ENCODE measurements around the gene TBC1D9. TPM values are rescaled to one million over a fixed set of nuclear protein-coding genes. Genes with fewer than 3 reads are reported as not detected.

Gene TBC1D9
- total and polyA plus RNA-seq, 8 donors: 4.9 to 38.2 (median 12.2) TPM

DNA sequence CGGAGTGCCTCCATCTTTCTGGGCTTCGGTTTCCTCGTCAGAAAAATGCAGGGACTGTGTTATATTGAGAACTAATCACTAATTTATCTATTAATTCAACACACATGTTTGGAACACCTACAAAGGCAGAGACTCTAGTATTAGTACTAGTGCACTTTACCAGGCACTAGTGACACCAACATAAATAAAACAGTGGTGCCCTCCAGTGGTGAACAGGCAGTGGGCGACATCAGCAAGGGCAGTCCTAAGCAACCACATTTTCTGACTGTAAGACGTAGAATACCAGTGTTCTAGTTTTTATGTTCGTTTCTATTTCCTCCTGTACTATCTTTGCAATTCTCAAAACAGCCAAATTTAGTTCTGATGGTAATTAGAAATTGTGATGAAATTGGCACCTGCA lies 118.3 kb downstream of the TBC1D9 start:
- peaks cover 6 to 31% (median 11%) of the 10 kb centered on the region in 4 donors for H3K4me1 ChIP-seq
- intact Hi-C loops (cut with DNase I; ENCODE audit: low total_unique reads): no loop called here
- H3K27ac ChIP-seq: no peak overlapping the region
- no peak for TF ChIP-seq POLR2AphosphoS5 (IDR thresholded peaks at IDR 0.05)
- TF ChIP-seq, protein P1, sequence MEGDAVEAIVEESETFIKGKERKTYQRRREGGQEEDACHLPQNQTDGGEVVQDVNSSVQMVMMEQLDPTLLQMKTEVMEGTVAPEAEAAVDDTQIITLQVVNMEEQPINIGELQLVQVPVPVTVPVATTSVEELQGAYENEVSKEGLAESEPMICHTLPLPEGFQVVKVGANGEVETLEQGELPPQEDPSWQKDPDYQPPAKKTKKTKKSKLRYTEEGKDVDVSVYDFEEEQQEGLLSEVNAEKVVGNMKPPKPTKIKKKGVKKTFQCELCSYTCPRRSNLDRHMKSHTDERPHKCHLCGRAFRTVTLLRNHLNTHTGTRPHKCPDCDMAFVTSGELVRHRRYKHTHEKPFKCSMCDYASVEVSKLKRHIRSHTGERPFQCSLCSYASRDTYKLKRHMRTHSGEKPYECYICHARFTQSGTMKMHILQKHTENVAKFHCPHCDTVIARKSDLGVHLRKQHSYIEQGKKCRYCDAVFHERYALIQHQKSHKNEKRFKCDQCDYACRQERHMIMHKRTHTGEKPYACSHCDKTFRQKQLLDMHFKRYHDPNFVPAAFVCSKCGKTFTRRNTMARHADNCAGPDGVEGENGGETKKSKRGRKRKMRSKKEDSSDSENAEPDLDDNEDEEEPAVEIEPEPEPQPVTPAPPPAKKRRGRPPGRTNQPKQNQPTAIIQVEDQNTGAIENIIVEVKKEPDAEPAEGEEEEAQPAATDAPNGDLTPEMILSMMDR (IDR thresholded peaks at IDR 0.05): peak in 3 of 7 experiments; percentile 14 to 24 (median 19)
- 67 to 80% (median 77%) methylated on average over 6 of the region's 6 CpGs for WGBS, 5 donors
- H3K27me3 ChIP-seq: no peaks in the 10 kb centered on the region
- no peak overlapping the region for H3K4me3 ChIP-seq
- H3K36me3 ChIP-seq: peaks cover 3 to 39% (median 35%) of the 10 kb centered on the region in 4 donors
- no peaks in the 10 kb centered on the region for H3K9me3 ChIP-seq
- peak in 1 of 2 donors; percentile 66 for DNase-seq

GRCh38 chr4:140635606-140636005 lies 120.6 kb downstream of the TBC1D9 start:
- peak overlapping the region in 3 of 5 donors; percentile 4 to 20 (median 7) for H3K27ac ChIP-seq
- WGBS, 5 donors: 39 to 58% (median 42%) methylated on average over 6 of the region's 6 CpGs
- peak; percentile 71 to 90 for DNase-seq
- no peak overlapping the region for H3K4me3 ChIP-seq
- H3K9me3 ChIP-seq: no peaks in the 10 kb centered on the region
- H3K36me3 ChIP-seq: peaks cover 3 to 45% (median 40%) of the 10 kb centered on the region in 4 donors
- intact Hi-C loops (cut with DNase I; ENCODE audit: low total_unique reads): no loop called here
- no peak for TF ChIP-seq POLR2A (IDR thresholded peaks at IDR 0.05)
- TF ChIP-seq, protein P1 (IDR thresholded peaks at IDR 0.05): no peak
- peak in 1 of 3 donors; percentile 17 for TF ChIP-seq POLR2AphosphoS5 (IDR thresholded peaks at IDR 0.05)
- H3K27me3 ChIP-seq: no peaks in the 10 kb centered on the region
- peaks cover 0 to 19% (median 7%) of the 10 kb centered on the region in 4 donors for H3K4me1 ChIP-seq

- H3K4me3 ChIP-seq: no peak overlapping the region
- intact Hi-C loops (cut with DNase I; ENCODE audit: low total_unique reads): no loop called here
- no peak overlapping the region for H3K27ac ChIP-seq
- no peaks in the 10 kb centered on the region for H3K27me3 ChIP-seq
- 85 to 96% (median 86%) methylated on average over 10 of the region's 10 CpGs for WGBS, 5 donors
- TF ChIP-seq POLR2A (IDR thresholded peaks at IDR 0.05): no peak
- no peak for TF ChIP-seq EP300 (IDR thresholded peaks at IDR 0.05)
- TF ChIP-seq POLR2AphosphoS5 (IDR thresholded peaks at IDR 0.05): no peak
- TF ChIP-seq, protein P1 (IDR thresholded peaks at IDR 0.05): no peak
- peaks cover 0 to 19% (median 7%) of the 10 kb centered on the region in 4 donors for H3K4me1 ChIP-seq
- no peaks in the 10 kb centered on the region for H3K9me3 ChIP-seq
- no peak for DNase-seq
- peaks cover 2 to 46% (median 36%) of the 10 kb centered on the region in 4 donors for H3K36me3 ChIP-seq
These were observed 122.2 kb downstream of the TBC1D9 start for GRCh38 chr4:140633951-140634350.

- Histone ChIP-seq H3K4me1 (peaks cover 0 to 19% (median 7%) of the 10 kb centered on the region in 4 donors), H3K4me3 (no peak overlapping the region), H3K36me3 (peaks cover 0 to 47% (median 35%) of the 10 kb centered on the region in 4 donors), H3K27ac (no peak overlapping the region), H3K9me3 (no peaks in the 10 kb centered on the region), H3K27me3 (no peaks in the 10 kb centered on the region)
- no peak for DNase-seq
- 79 to 90% (median 86%) methylated on average over 2 of the region's 2 CpGs for WGBS, 5 donors
- no peak for TF ChIP-seq EP300 (IDR thresholded peaks at IDR 0.05)
- TF ChIP-seq POLR2AphosphoS5 (IDR thresholded peaks at IDR 0.05): no peak
- intact Hi-C loops (cut with DNase I; ENCODE audit: low total_unique reads): no loop called here
These were observed 123.1 kb downstream of the TBC1D9 start for GRCh38 chr4:140633124-140633523.

DNA sequence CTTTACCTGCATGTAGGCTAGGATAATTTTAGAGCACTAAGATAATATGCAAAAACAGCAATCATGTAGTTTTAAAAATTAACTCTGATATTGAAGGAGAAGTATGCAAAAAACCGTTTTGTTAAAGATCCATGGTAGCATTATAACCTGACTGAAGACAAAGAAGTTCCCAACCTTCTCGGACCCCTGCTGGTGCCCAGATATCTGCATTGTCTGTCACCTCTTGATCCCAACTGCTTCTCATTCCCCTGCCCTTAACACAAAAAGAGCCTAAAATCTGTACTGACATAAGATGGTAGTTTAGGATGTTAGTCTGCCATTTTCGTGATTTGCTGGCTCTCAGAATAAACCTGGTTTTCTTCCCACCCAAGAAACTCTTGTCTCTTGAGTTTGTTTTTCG lies 125.9 kb downstream of the TBC1D9 start:
- intact Hi-C loops (cut with DNase I; ENCODE audit: low total_unique reads): no loop called here
- TF ChIP-seq POLR2AphosphoS5 (IDR thresholded peaks at IDR 0.05) (no peak), EP300 (IDR thresholded peaks at IDR 0.05) (no peak), POLR2A (IDR thresholded peaks at IDR 0.05) (no peak)
- TF ChIP-seq, protein P1 (IDR thresholded peaks at IDR 0.05): no peak
- 65 to 89% (median 75%) methylated on average over 4 of the region's 4 CpGs for whole genome bisulfite sequencing, 5 donors

More for the DNA sequence above, 125.9 kb downstream of the TBC1D9 start:
- H3K9me3 ChIP-seq: no peaks in the 10 kb centered on the region
- peaks cover 0 to 53% (median 47%) of the 10 kb centered on the region in 4 donors for H3K36me3 ChIP-seq
- H3K4me1 ChIP-seq: peaks cover 0 to 4% (median under 1%) of the 10 kb centered on the region in 4 donors
- no peak overlapping the region for H3K27ac ChIP-seq
- H3K4me3 ChIP-seq: no peak overlapping the region
- H3K27me3 ChIP-seq: no peaks in the 10 kb centered on the region
- DNase-seq: no peak
